ENCODE measurements around the gene CAPN14.

CAPN14 gene

DNA sequence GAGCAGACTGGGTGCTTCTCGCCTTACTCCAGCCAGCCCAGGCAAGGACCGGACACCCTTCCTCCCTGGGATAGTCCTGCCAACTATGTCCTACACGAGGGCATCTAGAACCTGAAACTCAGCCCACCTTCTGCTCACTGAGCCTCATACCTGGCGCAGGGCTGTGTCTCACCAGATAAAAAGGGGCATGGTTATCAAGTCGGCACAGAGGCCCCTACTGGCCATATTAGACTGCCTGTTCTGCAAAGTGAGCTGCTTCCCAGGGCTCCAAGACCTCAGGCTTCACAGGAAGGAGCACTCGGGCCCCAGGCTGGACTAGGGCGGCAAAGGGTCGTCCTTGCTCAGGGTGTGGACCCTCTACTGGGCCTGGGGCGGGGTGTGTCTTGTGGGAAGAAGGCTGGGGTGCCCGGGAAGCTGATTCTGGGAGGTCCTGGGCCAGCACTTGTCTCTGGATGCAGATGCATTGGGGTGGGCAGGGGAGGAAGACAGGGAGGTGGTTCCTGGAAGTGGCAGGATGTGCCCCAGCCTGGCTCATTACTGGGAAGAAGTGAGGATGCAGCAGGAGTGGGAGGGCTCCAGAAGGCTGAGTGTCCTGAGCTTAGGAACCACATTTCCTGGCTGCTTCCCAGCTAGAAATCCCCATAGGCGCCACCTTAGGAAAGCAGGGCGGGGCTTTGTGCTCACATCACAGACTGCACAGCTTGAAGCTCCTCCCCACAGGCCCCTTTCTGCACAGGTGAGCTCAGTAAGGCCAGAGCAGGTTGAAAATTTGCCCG is 36.2 kb upstream of the CAPN14 start:
- Histone ChIP-seq H3K27me3 (replicated peaks) (no peaks in the 10 kb centered on the region), H3K27ac (no peak overlapping the region), H3K36me3 (replicated peaks) (peaks cover 10% of the 10 kb centered on the region), H3K4me3 (ENCODE audit: low read depth, low read length) (no peak overlapping the region)
- in situ Hi-C loops (cut with HindIII; ENCODE audit: low pct_ligation_motif_present, low sequenced_read_pairs): no loop called here
- DNase-seq: no peak
- TF ChIP-seq, protein P1, sequence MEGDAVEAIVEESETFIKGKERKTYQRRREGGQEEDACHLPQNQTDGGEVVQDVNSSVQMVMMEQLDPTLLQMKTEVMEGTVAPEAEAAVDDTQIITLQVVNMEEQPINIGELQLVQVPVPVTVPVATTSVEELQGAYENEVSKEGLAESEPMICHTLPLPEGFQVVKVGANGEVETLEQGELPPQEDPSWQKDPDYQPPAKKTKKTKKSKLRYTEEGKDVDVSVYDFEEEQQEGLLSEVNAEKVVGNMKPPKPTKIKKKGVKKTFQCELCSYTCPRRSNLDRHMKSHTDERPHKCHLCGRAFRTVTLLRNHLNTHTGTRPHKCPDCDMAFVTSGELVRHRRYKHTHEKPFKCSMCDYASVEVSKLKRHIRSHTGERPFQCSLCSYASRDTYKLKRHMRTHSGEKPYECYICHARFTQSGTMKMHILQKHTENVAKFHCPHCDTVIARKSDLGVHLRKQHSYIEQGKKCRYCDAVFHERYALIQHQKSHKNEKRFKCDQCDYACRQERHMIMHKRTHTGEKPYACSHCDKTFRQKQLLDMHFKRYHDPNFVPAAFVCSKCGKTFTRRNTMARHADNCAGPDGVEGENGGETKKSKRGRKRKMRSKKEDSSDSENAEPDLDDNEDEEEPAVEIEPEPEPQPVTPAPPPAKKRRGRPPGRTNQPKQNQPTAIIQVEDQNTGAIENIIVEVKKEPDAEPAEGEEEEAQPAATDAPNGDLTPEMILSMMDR (IDR thresholded peaks at IDR 0.05; ENCODE audit: low read depth, low read length, missing control alignments): no peak

DNA sequence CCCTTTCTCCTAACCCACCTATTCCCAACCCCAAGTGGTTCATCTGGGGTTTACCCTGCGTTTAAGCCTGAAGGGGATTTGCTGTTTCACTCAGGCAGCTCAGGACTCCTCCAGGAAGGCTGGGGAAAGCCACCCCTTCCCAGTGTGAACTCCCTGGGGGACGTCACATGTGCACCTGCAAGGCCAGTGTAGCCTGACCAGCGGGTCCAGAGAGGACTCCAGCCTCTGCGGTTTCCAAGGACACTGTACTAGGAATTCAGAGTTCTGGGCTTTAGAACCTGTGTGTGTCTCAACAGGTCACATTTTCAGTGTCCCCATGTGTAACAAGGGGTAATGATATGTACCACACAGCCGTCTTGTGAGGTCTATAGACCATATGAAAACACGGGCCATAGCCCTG is 34.5 kb upstream of the CAPN14 start:
- DNase-seq: no peak
- in situ Hi-C loops (cut with HindIII; ENCODE audit: low pct_ligation_motif_present, low sequenced_read_pairs): no loop called here
- H3K27ac ChIP-seq: no peak overlapping the region
- H3K27me3 ChIP-seq (replicated peaks): no peaks in the 10 kb centered on the region
- H3K36me3 ChIP-seq (replicated peaks): peaks cover 15% of the 10 kb centered on the region
- no peak overlapping the region for H3K4me3 ChIP-seq (ENCODE audit: low read depth, low read length)
- TF ChIP-seq, protein P1 (IDR thresholded peaks at IDR 0.05; ENCODE audit: low read depth, low read length, missing control alignments): no peak

DNA sequence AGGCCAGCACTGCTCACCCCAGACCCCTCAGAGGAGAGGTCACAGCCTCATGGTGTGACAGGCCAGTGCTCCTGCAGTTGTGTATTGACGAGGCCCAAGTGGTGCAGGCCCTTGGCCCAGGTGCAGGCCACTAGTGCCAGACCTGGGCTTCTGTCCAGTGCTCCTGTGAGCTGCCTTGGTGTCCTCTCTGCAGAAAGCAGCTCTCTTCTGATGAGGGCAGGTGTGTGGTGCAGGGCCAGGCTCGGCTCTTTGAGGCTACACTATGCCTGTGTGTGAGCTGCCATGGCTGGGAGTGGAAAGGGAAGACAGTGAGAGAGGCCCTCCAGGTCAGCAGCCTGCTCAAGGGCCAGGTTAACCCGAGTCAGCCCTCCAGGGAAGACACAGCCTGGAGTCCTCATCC is 33.7 kb upstream of the CAPN14 start:
- peaks cover 13% of the 10 kb centered on the region for H3K36me3 ChIP-seq (replicated peaks)
- H3K27me3 ChIP-seq (replicated peaks): no peaks in the 10 kb centered on the region
- H3K27ac ChIP-seq: no peak overlapping the region
- TF ChIP-seq, protein P1 (IDR thresholded peaks at IDR 0.05; ENCODE audit: low read depth, low read length, missing control alignments): no peak
- no peak for DNase-seq
- in situ Hi-C loops (cut with HindIII; ENCODE audit: low pct_ligation_motif_present, low sequenced_read_pairs): no loop called here
- H3K4me3 ChIP-seq (ENCODE audit: low read depth, low read length): no peak overlapping the region

DNA sequence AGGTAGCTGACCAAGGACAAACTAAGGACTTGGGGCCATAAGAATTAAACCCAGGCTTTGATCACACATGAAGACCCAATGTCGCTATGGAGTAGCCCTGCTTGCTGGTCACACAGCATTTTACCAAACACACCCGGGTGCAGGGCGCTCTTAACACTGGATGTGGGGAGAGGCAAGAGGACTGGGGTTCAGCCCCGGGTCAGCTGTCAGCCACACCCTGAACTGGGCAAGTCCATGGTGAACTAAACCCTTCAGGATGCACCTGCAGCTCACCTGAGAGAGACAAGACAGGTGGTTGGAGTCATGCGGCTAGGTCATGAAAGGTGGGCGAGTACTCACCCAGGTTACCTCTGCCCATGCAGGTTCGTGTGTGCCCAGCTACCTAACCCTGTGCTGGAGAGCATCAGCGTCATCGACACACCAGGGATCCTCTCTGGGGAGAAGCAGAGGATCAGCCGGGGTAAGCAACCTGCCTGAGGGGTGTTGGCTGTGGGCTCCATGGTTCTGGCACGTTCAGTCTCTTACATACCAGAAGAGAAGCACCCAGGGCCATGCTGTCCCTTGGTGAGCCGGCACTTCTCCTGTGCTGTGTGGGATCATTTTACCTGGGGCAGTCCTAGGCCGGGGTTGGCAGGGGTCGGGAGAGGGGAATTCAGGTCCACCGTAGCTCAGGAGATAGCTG is 31.8 kb upstream of the CAPN14 start:
- DNase-seq: no peak
- H3K27me3 ChIP-seq (replicated peaks): no peaks in the 10 kb centered on the region
- H3K27ac ChIP-seq: no peak overlapping the region
- H3K36me3 ChIP-seq (replicated peaks): peaks cover 16% of the 10 kb centered on the region
- H3K4me3 ChIP-seq (ENCODE audit: low read depth, low read length): no peak overlapping the region
- in situ Hi-C loops (cut with HindIII; ENCODE audit: low pct_ligation_motif_present, low sequenced_read_pairs): no loop called here
- TF ChIP-seq, protein P1 (IDR thresholded peaks at IDR 0.05; ENCODE audit: low read depth, low read length, missing control alignments): no peak

DNA sequence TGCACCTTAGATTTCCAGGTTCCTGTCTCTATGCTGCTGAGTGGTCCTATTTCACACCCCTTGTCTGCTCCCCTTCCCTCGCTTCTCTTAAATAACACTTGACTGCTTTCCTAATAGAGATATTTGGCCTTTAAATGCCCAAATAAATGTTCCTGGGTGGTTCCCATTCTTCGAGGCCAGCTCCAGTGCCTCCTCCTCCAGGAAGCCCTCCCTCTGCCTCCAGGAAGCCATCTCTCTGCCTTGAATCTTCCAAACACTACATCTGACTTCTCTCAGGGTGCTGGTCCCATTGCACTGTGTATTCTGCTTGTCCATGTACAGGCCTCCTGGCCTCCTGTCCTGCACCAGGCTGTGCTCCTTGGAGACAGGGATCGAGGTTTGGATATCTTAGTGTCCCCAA is 30.8 kb upstream of the CAPN14 start:
- no peak for DNase-seq
- H3K36me3 ChIP-seq (replicated peaks): peaks cover 16% of the 10 kb centered on the region
- in situ Hi-C loops (cut with HindIII; ENCODE audit: low pct_ligation_motif_present, low sequenced_read_pairs): no loop called here
- TF ChIP-seq, protein P1 (IDR thresholded peaks at IDR 0.05; ENCODE audit: low read depth, low read length, missing control alignments): no peak
- no peaks in the 10 kb centered on the region for H3K27me3 ChIP-seq (replicated peaks)
- H3K4me3 ChIP-seq (ENCODE audit: low read depth, low read length): no peak overlapping the region
- H3K27ac ChIP-seq: no peak overlapping the region
